Endodermal cell (in vitro differentiated cells): ENCODE data around the gene GOLT1A. TPM values are rescaled to one million over a fixed set of nuclear protein-coding genes. Genes with fewer than 3 reads are reported as not detected.

ENCODE experiments used
- DNase-seq: peaks from one replicate; pipeline ENCODE4 v3.0.0-alpha.2; 2017
- H3K27ac ChIP-seq: 2 replicates; pipeline ENCODE4 v1.5.1; 2013; ENCODE audit warnings: mild to moderate bottlenecking, low read depth, low read length, moderate library complexity
- H3K27me3 ChIP-seq: 2 replicates; pipeline ENCODE4 v1.6.1; 2013; ENCODE audit warnings: mild to moderate bottlenecking, low read length, moderate library complexity; ENCODE audit not compliant: insufficient read depth, control insufficient read depth, poor library complexity, severe bottlenecking
- H3K36me3 ChIP-seq: 2 replicates; pipeline ENCODE4 v1.7.0; 2013; ENCODE audit warnings: mild to moderate bottlenecking, low read length, moderate library complexity; ENCODE audit not compliant: control insufficient read depth, insufficient read depth
- H3K4me1 ChIP-seq: one replicate; pipeline ENCODE4 v1.7.0; 2013; ENCODE audit warnings: low read length; ENCODE audit not compliant: control insufficient read depth, insufficient read depth
- H3K4me3 ChIP-seq: 2 replicates; pipeline ENCODE4 v1.5.1; 2013; ENCODE audit warnings: mild to moderate bottlenecking, low read length, moderate library complexity
- H3K9ac ChIP-seq: 2 replicates; pipeline ENCODE4 v1.6.1; 2013; ENCODE audit warnings: mild to moderate bottlenecking, low read length, moderate library complexity; ENCODE audit not compliant: poor library complexity, severe bottlenecking; ENCODE audit errors: extremely low read depth
- H3K9me3 ChIP-seq: 2 replicates; pipeline ENCODE4 v1.6.1; 2013; ENCODE audit warnings: mild to moderate bottlenecking, low read length, moderate library complexity; ENCODE audit not compliant: control insufficient read depth
- H3K27ac Mint-ChIP-seq: 2 replicates; pipeline ENCODE4 v1.8.0; 2020; ENCODE audit warnings: mixed read lengths
- H3K27me3 Mint-ChIP-seq: 2 replicates; pipeline ENCODE4 v1.8.0; 2021; ENCODE audit warnings: mild to moderate bottlenecking, mixed read lengths; ENCODE audit not compliant: insufficient read depth
- H3K36me3 Mint-ChIP-seq: 2 replicates; pipeline ENCODE4 v1.8.0; 2020; ENCODE audit warnings: low read depth, mixed read lengths
- H3K4me1 Mint-ChIP-seq: 2 replicates; pipeline ENCODE4 v1.8.0; 2020; ENCODE audit warnings: mixed read lengths
- H3K4me3 Mint-ChIP-seq: 2 replicates; pipeline ENCODE4 v1.8.0; 2020; ENCODE audit warnings: mild to moderate bottlenecking, moderate library complexity, mixed read lengths
- H3K9me3 Mint-ChIP-seq: 2 replicates; pipeline ENCODE4 v1.8.0; 2020; ENCODE audit warnings: mild to moderate bottlenecking, mixed read lengths
- CTCF ChIP-seq: fragments of 200-600 bp; sonication (generic); conservative IDR thresholded peaks from 2 replicates; pipeline ENCODE4 v1.5.0; 2021; ENCODE audit warnings: antibody characterized with exemption, mild to moderate bottlenecking
- WGBS, 2 experiments: methylation state at CpG; one replicate each; pipeline versions ENCODE4 v1.1.5 to v1.1.7; 2013; ENCODE audit warnings: missing lambda C conversion rate in 2 of 2, mixed read lengths in 1 of 2; ENCODE audit not compliant: insufficient coverage in 1 of 2, insufficient read length in 1 of 2; 5-methylcytosine and 5-hydroxymethylcytosine counted together
- total RNA-seq, 2 donors: library from RNA; stranded (reverse); fragmentation: NEBNext Ultra II Directional in 1 of 2; extraction: Animal tissue kit (Norgen Biotek cat#: 25700) in 1 of 2; gene quantifications; 2 replicates in 1 of 2; 3 replicates in 1 of 2; pipeline ENCODE4 v1.2.1, GENCODE V29; 2021

GOLT1A gene
- total RNA-seq, 2 donors from 2014 or later: 1.8 to 6.2 TPM

GRCh38 chr1:204255966-204256365, 42.2 kb upstream of the GOLT1A start:
- Histone ChIP-seq H3K9ac (no peak overlapping the region), H3K27me3 (no peaks in the 10 kb centered on the region), H3K27ac (peak overlapping the region; percentile 89), H3K4me3 (no peak overlapping the region), H3K36me3 (peaks cover 14% of the 10 kb centered on the region), H3K9me3 (no peaks in the 10 kb centered on the region), H3K4me1 (peaks cover 4% of the 10 kb centered on the region)
- H3K36me3 Mint-ChIP-seq: peaks cover 54% of the 10 kb centered on the region
- H3K27ac Mint-ChIP-seq: peak overlapping the region; percentile 48
- no peaks in the 10 kb centered on the region for H3K9me3 Mint-ChIP-seq
- no peak overlapping the region for H3K4me3 Mint-ChIP-seq
- peak; percentile 64 for DNase-seq
- TF ChIP-seq CTCF: no peak
- H3K27me3 Mint-ChIP-seq: no peaks in the 10 kb centered on the region
- peaks cover 22% of the 10 kb centered on the region for H3K4me1 Mint-ChIP-seq
- 73 to 80% methylated on average over 1 to 5 of the region's 5 CpGs for WGBS, 2 experiments

GRCh38 chr1:204255225-204255624, 41.4 kb upstream of the GOLT1A start:
- no peaks in the 10 kb centered on the region for H3K27me3 ChIP-seq
- H3K27ac ChIP-seq: peak overlapping the region; percentile 89
- 41% methylated on average over 5 of the region's 5 CpGs; no CpG with 5 or more reads in 1 of the 2 experiments for WGBS, 2 experiments
- H3K4me3 ChIP-seq: no peak overlapping the region
- DNase-seq: peak; percentile 81
- Mint-ChIP-seq H3K27ac (peak overlapping the region; percentile 83), H3K36me3 (peaks cover 54% of the 10 kb centered on the region), H3K9me3 (no peaks in the 10 kb centered on the region), H3K27me3 (no peaks in the 10 kb centered on the region), H3K4me1 (peaks cover 22% of the 10 kb centered on the region), H3K4me3 (no peak overlapping the region)
- H3K4me1 ChIP-seq: peaks cover 4% of the 10 kb centered on the region
- H3K9ac ChIP-seq: no peak overlapping the region
- TF ChIP-seq CTCF: peak; percentile 19
- peaks cover 14% of the 10 kb centered on the region for H3K36me3 ChIP-seq
- H3K9me3 ChIP-seq: no peaks in the 10 kb centered on the region

GRCh38 chr1:204254031-204254661, 40.4 kb upstream of the GOLT1A start:
- peaks cover 19% of the 10 kb centered on the region for H3K4me1 Mint-ChIP-seq
- peaks cover 55% of the 10 kb centered on the region for H3K36me3 Mint-ChIP-seq
- no peak overlapping the region for H3K27ac Mint-ChIP-seq
- Histone ChIP-seq H3K36me3 (peaks cover 14% of the 10 kb centered on the region), H3K27ac (peak overlapping the region; percentile 36), H3K27me3 (no peaks in the 10 kb centered on the region), H3K4me1 (peaks cover 4% of the 10 kb centered on the region), H3K9ac (no peak overlapping the region), H3K4me3 (no peak overlapping the region), H3K9me3 (no peaks in the 10 kb centered on the region)
- 83% methylated on average over 6 to 7 of the region's 7 CpGs for WGBS, 2 experiments
- no peak for DNase-seq
- H3K4me3 Mint-ChIP-seq: no peak overlapping the region
- no peaks in the 10 kb centered on the region for H3K9me3 Mint-ChIP-seq
- no peak for TF ChIP-seq CTCF
- H3K27me3 Mint-ChIP-seq: no peaks in the 10 kb centered on the region
